ENCODE data around the gene CCNB1.

DNA sequence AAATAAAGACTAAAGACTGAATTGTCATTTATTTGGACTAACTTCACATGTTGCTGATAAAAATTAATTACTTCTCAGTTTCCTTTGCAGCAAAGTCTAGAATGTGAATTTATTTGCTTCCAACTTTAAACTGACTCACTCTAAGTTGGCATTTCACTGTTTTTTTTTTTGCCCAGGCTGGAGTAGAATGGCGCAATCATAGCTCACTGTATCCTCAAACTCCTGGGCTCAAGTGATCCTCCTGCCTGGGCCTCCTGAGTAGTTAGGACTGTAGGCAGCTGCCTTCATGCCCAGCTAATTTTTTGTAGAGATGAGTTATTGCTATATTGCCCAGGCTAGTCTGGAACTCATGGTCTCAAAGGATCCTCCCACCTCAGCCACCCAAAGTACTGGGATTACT lies 3.5 kb downstream of the CCNB1 start:
- TF ChIP-seq CTCF (IDR thresholded peaks at IDR 0.05) (no peak), POLR2AphosphoS5 (IDR thresholded peaks at IDR 0.05; ENCODE audit: low read depth, low read length) (no peak), REST (IDR thresholded peaks at IDR 0.05; ENCODE audit: insufficient read depth in 1 of 2, low read depth in 2 of 2, low read length in 1 of 2) (no peak)
